Stimulated activated CD4-positive, alpha-beta T cell treated with anti-CD3 and anti-CD28 coated beads, TNF-alpha, amount 100 ng/mL, for 48 hours (primary cell): ENCODE measurements around the gene IQCF2.
"Not testable (repeated sequence)": the region's sequence is repeated elsewhere in the genome, so short reads cannot be mapped to it uniquely, and the experiment has no call there.

Experiments
- DNase-seq, 3 donors: peaks; one replicate each; pipeline ENCODE4 v3.0.0-alpha.2; 2020; ENCODE audit warnings: low read depth in 3 of 3

IQCF2 gene

GRCh38 chr3:51876186-51876585, 14.8 kb downstream of the IQCF2 start:
- no peak for DNase-seq

DNA sequence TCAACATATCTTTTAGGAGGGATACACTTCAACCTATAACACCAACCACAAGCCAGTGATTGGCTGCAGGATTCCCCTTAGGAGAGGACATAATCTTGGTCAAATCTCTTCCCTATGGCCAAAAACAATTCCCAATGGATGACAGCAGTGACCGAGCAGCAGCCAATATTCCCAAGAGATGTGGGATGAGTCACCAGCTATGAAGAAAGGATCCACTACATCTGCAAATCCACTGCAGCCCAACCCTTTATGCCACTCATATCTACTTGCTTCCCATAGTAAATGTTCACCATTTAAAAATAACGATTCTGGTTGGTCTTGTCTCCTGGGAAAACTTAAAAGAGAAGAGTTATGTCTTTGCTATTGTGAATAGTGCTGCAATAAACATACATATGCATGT, 18.5 kb downstream of the IQCF2 start:
- DNase-seq = no peak

- DNase-seq = no peak
Observed at GRCh38 chr3:51886447-51886846, 25.0 kb downstream of the IQCF2 start.

GRCh38 chr3:51887620-51888019, 26.2 kb downstream of the IQCF2 start:
- DNase-seq = no peak

GRCh38 chr3:51888463-51889105, 27.2 kb downstream of the IQCF2 start:
- DNase-seq = no peak

DNA sequence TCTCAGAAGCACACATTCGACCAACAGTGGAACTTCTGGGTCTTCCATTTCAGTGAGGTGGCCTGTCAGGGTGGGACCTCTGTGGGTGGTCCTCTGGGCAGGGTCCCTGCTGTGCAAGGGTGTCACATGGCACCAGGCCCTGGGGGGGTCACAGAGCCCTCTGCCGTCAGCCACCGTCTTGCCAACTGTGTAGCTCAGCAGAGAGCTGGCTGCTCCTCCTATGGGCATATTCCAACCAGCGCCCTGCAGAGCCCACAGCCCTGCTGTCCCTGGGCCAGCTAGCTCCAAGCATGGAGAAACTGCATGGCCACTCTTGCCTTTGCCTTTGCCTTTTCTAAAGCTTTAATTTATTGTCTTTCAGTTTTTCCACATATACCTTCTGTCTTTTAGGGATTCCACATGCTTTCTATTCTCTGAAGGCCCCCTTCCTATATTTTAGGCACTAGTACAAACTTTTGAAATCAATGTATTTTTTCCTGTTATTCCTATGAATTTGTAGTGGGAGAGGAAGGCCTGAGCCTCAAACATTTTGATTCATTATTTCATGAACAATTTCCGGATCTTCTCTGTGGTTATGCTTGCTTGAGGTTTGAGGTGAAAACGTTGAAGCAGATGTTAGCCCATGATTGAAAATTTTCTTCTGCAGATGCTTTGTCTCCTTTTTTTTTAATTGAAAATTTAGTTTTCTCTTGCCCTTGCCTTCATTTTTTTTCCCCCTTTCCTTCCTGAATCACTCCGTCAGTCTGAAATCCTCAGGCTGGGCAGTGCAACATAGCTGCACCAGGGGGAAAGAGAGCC, 30.0 kb downstream of the IQCF2 start:
- no peak for DNase-seq

- no peak for DNase-seq
Observed at GRCh38 chr3:51894391-51894790, 33.0 kb downstream of the IQCF2 start.

GRCh38 chr3:51894939-51895338, 33.5 kb downstream of the IQCF2 start:
- no peak for DNase-seq

DNA sequence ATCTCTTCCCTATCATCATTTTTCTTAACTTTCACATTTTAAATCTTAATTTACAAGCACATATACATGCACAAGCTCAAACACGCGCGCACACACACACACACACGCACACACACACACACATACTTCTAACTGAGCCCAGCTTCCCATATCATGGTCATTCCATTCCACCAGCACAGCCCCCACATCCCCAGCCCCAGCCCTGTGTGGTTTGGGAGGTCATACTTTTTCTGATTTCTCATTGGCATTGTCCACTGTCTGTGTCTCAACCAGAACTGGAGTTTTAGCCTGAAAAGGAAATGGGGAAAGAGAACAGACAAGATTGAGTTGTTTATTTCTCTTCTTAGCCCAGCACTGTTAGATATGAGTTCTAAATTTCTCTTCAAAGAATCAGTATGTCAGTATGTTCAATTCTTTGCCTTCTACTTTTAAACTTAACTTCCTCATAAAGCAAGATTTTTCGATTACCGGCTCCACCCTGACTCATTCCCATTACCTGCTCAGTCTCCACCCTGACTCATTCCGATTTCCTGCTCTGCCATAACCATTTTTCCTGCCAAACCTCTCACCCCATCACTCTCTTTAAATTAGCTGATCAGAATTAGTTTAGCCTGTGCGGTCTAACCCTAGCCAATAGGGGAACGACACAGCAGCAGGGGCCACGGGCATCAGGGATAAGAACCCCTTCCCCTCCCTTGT, 35.3 kb downstream of the IQCF2 start:
- DNase-seq = no peak

GRCh38 chr3:51897391-51897790, 36.0 kb downstream of the IQCF2 start:
- no peak for DNase-seq

- DNase-seq = not testable (repeated sequence)
Observed at GRCh38 chr3:51900043-51900442, 38.6 kb downstream of the IQCF2 start.

DNA sequence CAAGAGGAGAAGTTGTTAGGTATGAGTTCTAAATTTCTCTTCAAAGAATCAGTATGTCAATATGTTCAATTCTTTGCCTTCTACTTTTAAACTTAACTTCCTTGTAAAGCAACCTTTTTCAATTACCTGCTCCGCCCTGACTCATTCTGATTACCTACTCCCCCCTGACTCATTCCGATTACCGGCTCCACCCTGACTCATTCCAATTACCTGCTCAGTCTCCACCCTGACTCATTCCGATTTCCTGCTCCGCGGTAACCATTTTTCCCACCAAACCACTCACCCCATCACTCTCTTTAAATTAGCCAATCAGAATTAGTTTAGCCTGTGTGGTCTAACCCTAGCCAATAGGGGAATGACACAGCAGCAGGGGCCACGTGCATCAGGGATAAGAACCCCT, 40.9 kb downstream of the IQCF2 start:
- peak; percentile 12 to 41 (median 14) for DNase-seq

DNA sequence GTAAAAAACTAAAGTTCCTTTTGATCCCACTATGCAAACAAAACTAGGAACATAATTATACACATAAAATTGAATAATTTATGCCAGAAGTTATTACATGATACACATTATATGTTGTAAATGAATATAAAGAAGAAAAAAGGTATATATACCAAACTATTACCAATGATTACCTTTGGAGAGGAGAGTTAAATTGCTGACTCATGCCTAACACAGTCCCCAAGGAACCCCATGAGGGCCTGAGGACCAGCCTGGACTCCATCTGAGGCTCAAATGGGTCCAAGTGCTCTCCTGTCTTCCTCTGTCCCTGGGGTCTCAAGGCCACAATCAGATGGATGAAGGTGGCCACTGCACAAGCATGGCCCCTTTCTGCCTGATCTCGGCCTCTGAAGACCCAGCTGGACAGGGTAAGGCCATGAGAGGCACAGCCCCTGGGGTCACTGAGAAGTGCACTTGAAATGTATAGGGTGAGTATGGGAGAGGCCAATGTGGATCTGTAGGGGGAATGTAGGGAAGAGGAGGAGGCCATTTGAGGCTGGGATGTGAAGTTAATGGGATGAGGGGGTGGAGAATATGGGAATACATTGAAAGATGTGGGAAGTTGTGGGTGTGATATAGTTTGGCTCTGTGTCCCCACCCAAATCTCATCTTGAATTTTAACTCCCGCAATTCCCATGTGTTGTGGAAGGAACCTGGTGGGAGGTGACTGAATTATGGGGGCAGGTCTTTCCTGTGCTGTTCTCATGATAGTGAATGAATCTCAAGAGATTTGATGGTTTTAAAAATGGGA, 42.8 kb downstream of the IQCF2 start:
- no peak for DNase-seq

DNA sequence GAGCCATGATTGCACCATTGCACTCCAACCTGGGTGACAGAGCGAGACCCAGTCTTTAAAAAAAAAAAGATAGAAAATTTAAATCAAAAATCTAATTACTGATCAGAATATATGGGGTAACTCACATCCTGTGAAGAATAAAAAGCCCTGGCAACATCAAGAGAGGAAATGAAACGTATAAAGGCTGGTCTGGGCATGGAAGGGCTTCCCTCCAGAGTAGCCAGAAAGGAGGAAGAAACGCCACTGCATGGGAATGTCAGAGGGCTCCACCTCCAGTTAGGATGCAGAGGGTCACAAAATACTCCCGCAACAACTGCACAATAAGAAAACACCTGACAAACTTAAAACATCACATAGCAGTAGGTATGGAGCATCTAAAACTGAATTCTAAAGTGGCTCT, 46.6 kb downstream of the IQCF2 start:
- DNase-seq = no peak
